NCI-H1092 (cell line): ENCODE results near the gene LIMK2.

Experiments used
- DNase-seq: peaks from one replicate; lab custom pipeline; 2025; lab: John Stamatoyannopoulos, UW

LIMK2 gene

DNA sequence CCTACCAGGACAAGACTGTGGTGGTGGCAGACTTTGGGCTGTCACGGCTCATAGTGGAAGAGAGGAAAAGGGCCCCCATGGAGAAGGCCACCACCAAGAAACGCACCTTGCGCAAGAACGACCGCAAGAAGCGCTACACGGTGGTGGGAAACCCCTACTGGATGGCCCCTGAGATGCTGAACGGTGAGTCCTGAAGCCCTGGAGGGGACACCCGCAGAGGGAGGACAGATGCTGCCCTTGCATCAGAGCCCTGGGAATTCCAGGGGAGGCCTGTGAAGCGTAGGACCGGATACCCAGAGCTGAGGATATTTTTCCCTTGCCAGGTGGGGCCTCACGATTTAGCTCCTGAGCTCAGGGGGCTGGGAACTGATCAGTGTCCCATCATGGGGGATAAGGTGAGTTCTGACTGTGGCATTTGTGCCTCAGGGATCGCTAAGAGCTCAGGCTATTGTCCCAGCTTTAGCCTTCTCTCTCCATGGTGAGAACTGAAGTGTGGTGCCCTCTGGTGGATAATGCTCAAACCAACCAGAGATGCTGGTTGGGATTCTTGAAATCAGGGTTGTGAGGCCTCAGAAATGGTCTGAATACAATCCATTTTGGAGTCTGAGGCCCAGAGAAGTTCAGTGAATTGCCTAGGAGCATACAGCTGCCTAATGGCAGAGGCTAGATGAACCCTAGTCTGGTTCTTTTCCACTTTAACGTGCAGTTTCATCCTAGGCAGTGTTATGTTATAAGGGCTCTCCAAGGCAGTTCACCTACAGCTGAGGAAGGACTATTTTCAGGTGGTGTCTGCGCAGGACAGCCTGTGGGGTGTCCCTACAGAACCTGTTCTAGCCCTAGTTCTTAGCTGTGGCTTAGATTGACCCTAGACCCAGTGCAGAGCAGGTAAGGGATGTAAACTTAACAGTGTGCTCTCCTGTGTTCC lies 60.7 kb downstream of the LIMK2 start:
- DNase-seq, result peak; percentile 30

DNA sequence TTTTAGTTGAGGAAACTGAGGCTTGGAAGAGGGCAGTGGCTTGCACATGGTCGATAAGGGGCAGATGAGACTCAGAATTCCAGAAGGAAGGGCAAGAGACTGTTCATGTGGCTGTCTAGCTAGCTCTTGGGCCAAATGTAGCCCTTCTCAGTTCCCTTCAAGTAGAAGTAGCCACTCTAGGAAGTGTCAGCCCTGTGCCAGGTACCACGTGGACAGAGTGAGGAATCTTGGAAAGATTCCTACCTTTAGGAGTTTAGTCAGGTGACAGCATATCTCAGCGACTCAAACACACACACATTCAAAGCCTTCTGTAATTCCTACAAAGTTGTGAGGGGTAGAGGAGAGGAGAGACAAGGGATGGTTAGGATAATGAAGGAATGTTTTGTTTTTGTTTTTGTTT lies 61.9 kb downstream of the LIMK2 start:
- no peak for DNase-seq

DNA sequence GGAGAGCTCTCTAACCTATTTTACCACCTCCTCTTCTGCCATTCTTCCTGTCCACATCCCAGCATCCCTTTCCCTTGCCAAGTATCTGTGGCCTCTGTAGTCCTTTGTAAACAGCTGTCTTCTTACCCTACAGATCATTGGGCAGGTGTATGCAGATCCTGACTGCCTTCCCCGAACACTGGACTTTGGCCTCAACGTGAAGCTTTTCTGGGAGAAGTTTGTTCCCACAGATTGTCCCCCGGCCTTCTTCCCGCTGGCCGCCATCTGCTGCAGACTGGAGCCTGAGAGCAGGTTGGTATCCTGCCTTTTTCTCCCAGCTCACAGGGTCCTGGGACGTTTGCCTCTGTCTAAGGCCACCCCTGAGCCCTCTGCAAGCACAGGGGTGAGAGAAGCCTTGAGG lies 62.9 kb downstream of the LIMK2 start:
- DNase-seq, result no peak

DNA sequence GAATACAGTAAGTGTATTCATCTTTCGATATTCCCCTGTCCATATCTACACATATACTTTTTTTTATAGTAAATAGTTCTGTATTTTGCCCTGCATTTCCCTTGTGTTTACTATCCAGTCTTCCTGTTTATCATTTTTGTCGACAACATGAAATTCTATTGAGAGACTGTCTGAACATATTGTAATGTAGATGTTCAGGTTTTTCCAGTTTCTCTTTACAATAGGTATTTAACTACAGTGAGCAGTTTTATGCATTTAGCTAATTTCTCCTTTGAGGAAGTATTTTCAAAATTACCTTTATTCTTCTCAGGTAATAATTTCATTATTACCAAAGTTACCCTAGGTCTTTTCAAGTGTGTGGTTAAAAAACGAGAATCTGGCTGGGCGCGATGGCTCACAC lies 63.5 kb downstream of the LIMK2 start:
- DNase-seq, result no peak

DNA sequence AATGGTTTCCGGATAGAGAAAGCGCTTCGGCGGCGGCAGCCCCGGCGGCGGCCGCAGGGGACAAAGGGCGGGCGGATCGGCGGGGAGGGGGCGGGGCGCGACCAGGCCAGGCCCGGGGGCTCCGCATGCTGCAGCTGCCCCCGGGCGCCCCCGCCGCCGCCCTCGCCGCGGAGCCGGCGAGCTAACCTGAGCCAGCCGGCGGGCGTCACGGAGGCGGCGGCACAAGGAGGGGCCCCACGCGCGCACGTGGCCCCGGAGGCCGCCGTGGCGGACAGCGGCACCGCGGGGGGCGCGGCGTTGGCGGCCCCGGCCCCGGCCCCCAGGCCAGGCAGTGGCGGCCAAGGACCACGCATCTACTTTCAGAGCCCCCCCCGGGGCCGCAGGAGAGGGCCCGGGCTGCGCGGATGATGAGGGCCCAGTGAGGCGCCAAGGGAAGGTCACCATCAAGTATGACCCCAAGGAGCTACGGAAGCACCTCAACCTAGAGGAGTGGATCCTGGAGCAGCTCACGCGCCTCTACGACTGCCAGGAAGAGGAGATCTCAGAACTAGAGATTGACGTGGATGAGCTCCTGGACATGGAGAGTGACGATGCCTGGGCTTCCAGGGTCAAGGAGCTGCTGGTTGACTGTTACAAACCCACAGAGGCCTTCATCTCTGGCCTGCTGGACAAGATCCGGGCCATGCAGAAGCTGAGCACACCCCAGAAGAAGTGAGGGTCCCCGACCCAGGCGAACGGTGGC lies 64.5 kb downstream of the LIMK2 start:
- no peak for DNase-seq

DNA sequence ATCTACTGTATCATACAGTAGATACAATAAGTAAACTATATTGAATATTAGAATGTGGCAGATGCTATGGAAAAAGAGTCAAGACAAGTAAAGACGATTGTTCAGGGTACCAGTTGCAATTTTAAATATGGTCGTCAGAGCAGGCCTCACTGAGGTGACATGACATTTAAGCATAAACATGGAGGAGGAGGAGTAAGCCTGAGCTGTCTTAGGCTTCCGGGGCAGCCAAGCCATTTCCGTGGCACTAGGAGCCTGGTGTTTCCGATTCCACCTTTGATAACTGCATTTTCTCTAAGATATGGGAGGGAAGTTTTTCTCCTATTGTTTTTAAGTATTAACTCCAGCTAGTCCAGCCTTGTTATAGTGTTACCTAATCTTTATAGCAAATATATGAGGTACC lies 65.6 kb downstream of the LIMK2 start:
- no peak for DNase-seq

DNA sequence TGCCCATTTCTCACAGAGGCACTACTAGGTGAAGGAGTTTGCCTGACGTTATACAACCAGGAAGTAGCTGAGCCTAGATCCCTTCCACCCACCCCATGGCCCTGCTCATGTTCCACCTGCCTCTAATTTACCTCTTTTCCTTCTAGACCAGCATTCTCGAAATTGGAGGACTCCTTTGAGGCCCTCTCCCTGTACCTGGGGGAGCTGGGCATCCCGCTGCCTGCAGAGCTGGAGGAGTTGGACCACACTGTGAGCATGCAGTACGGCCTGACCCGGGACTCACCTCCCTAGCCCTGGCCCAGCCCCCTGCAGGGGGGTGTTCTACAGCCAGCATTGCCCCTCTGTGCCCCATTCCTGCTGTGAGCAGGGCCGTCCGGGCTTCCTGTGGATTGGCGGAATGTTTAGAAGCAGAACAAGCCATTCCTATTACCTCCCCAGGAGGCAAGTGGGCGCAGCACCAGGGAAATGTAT lies 66.1 kb downstream of the LIMK2 start:
- no peak for DNase-seq

DNA sequence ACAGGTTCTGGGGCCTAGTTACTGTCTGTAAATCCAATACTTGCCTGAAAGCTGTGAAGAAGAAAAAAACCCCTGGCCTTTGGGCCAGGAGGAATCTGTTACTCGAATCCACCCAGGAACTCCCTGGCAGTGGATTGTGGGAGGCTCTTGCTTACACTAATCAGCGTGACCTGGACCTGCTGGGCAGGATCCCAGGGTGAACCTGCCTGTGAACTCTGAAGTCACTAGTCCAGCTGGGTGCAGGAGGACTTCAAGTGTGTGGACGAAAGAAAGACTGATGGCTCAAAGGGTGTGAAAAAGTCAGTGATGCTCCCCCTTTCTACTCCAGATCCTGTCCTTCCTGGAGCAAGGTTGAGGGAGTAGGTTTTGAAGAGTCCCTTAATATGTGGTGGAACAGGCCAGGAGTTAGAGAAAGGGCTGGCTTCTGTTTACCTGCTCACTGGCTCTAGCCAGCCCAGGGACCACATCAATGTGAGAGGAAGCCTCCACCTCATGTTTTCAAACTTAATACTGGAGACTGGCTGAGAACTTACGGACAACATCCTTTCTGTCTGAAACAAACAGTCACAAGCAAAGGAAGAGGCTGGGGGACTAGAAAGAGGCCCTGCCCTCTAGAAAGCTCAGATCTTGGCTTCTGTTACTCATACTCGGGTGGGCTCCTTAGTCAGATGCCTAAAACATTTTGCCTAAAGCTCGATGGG lies 66.7 kb downstream of the LIMK2 start:
- no peak for DNase-seq

DNA sequence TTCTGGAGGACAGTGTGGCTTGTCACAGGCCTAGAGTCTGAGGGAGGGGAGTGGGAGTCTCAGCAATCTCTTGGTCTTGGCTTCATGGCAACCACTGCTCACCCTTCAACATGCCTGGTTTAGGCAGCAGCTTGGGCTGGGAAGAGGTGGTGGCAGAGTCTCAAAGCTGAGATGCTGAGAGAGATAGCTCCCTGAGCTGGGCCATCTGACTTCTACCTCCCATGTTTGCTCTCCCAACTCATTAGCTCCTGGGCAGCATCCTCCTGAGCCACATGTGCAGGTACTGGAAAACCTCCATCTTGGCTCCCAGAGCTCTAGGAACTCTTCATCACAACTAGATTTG lies 67.2 kb downstream of the LIMK2 start:
- no peak for DNase-seq

DNA sequence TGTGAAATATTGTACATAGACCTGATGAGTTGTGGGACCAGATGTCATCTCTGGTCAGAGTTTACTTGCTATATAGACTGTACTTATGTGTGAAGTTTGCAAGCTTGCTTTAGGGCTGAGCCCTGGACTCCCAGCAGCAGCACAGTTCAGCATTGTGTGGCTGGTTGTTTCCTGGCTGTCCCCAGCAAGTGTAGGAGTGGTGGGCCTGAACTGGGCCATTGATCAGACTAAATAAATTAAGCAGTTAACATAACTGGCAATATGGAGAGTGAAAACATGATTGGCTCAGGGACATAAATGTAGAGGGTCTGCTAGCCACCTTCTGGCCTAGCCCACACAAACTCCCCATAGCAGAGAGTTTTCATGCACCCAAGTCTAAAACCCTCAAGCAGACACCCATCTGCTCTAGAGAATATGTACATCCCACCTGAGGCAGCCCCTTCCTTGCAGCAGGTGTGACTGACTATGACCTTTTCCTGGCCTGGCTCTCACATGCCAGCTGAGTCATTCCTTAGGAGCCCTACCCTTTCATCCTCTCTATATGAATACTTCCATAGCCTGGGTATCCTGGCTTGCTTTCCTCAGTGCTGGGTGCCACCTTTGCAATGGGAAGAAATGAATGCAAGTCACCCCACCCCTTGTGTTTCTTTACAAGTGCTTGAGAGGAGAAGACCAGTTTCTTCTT lies 67.9 kb downstream of the LIMK2 start:
- no peak for DNase-seq

DNA sequence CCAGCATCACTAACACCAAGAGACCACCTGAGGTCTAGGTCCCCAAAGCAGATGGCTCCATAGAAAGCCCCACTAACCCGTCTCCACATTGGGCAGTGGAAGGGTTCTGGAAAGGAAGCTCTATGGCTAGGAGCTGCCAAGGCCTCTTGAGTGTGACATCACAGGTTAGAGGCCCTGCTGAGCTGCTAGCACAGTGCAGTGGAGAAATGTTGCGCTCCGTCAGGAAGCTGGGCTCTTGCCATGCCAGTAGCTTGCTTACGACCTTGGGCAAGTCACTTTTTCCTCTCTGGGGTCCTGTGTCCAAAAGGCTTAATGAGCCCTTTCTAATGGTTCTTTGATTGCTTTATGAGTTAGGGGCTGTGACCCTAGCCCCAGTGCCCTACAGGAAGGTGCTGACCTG lies 69.6 kb downstream of the LIMK2 start:
- DNase-seq, result no peak

DNA sequence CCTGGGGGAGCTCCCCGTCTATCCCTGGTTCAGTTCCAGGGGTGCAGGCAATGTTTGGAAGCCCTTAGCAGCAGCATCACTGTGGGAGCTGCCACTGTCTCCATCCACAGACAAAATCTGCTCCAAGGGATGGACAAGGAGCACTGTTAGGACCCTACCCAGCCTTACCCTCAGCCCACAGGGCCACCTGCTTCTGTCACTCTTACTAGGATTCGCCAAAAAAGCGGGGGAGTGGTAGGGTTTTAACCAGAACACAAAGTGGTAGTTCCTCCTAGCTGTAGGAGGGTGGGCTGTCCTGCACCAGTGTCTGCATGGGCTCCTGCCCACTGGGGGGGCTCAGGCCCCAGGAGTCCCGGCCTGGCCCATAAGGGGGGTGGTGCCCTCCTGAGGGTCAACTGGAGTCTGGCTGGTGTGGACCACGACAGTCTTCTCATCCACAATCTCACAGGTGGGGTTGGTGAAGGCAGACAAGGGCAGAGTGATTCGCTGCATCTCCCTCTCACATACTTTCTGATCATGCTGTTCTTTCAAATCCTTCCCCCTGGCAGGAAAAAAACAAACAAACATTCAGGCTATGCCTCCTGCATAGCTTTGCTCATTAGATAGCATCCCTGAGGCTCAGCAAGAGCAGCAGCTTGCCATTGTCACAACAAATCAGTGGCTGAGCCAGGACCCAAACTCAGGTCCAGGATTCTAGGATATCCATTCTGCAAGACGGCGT lies 70.8 kb downstream of the LIMK2 start:
- no peak for DNase-seq

DNA sequence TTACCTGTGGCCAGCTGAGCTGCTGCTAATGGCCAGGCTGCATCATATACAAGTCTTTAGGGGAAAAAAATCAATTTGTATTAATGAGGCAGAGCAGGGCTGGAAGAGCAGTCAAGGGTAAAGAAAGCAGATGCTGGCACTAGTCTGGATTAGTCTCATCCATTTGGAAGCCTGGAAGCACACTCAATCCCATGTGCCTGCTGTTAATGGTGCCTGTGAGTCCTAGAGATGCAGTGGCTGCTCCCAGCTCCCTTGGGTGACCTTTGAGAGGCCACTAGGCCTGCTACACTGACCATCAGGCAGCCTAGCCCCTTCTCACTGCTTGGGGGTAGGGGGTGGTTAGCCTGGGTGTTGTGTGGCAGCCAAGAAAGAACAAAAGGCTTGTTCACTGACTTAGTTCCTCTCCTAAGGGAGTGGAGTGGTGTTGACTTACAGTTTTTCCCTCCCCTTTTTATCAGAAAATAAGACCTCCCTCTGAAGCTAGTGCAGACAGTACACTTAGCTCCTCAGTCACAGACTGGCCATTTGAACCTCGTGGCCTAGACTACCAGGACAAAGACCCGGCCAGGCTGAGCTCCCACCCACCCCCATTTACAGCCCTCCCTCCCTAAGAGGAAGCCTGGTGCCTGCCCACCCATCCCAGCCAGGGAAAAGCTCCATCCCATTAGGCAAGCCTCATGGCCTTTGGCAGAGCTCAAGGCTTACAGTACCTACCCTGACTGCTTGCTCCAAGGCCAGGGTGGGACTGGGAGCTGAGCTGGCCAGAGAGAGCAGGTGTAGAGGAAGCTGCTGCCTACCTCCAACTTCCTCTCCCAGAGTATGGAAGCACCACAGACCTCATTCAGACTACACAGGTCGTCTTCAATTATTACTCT lies 72.4 kb downstream of the LIMK2 start:
- no peak for DNase-seq

DNA sequence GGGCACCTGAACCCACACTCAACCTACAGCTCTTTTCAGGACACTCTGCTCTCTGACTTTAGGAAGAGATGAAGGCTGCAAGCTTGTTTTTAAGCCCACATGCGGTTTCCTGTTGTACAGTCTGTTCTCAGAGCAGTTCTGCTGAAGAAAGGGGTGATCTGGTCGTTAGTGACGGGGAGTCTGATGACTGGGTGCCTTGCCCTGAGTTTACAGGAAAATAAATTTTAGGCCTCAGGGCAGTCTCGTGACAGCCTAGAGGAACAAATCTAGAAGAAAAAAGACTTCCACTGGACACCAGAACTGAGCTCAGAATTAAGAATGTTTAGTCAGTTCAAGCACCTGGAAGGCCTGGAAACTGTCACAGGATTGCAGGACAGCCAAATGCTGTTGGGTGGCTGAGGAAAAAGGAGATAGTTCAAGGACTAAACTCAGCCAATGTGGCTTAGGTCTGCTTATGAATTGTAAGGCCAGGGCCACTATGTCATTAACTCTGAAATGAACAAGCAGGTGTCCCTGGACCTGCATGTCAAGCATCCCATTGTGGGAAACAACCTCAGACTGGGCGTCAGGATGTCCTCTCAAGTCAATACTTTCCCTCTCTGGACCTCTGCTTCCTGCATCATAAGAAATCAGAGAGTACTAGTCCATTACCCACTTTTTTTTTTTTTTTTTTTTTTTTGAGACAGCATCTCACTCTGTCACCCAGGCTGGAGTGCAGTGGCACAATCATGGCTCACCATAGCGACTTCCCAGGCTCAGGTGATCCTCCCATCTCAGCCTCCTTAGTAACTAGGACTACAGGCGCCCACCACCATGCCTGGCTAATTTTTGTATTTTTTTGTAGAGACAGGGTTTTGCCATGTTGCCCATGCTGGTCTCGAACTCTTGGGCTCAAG lies 74.5 kb downstream of the LIMK2 start:
- DNase-seq, result no peak

DNA sequence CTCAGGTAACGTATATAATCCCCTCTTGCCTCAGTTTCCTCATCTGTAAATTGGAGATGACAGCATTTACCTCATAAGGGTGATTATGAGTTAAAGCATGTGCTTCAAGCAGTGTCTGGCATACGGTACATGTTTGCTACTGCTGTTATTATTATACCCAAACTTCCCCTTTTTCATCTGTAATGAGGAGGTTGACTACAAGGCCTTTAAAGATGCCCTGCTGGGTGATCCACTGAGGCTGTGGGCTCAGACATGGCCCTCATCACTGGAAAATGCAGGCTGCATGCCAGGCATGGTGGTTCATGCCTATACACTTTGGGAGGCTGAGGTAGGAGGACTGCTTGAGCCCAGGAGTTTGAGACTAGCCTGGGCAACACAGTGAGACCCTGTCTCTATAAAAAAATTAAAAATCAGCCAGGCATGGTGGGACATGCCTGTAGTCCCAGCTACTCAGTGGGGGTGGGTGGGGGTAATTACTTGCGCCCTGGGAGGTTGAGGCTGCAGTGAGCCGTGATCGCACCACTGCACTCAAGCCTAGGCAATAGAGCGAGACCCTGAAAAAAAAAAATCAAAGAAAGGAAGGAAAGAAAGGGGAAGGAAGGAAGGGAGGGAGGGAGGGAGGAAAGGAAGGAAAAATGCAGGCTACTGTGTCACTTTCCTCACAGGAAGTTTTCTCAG lies 75.9 kb downstream of the LIMK2 start:
- DNase-seq, result no peak

DNA sequence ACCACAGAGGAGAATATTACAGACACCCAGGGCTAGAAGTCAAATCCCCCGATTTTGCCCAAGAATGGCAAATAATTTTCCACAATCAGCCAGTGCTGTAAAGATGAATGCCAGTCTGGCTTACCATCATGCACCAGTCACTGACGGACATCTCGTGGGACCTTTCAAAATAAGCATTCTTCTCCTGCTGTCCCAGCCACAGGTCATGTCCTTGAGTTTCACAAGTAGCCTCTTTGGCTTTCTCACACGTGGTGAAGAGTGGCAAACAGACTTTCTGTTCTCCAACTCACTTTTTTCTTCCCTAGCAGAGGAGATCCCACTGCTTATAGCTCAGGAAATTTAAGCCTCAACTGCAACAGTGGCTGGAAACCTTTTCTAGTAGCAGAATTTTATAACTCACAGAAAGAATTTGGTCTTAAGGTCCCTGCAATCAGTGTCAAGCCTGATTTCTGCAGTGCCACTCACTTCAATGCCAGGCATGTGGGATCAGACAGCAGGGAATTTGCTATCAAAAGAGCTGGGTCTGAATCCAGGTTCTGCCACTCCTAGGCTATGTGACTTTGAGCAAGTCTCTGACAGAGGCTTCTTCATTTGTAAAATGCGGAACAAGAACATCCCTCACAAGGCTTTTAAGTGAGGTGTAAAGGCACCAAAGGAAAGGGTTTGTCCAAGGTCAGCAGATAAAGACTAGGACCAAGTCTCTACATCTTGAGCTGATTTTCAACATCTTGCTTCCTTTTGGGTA lies 76.6 kb downstream of the LIMK2 start:
- no peak for DNase-seq

DNA sequence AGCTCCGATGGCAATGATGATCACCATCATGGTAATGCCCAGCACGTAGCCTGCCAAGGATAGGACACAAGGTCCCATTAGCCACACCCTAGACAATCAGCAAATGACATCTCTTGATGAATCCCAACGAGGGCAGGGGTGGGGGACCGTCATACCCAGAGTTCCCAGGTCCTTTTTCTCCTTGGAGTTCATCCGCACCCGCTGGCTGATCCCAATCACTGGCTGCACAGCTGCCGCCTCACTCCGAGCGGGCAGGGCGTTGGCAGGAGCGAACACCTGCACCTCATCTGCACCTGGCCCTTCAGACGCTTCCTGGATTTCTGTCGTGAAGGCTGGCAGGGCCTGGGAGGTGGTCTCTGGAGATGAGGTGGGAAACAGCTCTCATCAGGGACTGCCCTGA lies 77.2 kb downstream of the LIMK2 start:
- no peak for DNase-seq
